PC-3 (cell line): ENCODE data around the gene PLIN5.

Experiments used
- EZH2phosphoT487 ChIP-seq: fragments of 300-600 bp; sonication (generic); IDR thresholded peaks from 2 replicates; pipeline ENCODE4 v1.6.1; 2018; ENCODE audit warnings: mild to moderate bottlenecking, antibody characterized with exemption, low read length, borderline replicate concordance
- TF ChIP-seq, protein P1 (sequence below): fragments of 300-600 bp; sonication (generic); conservative IDR thresholded peaks from 2 replicates; pipeline ENCODE4 v1.5.1; 2017; ENCODE audit warnings: antibody characterized with exemption, low read depth, mild to moderate bottlenecking, low read length

GRCh38 chr19:4579389-4579788, 44.4 kb upstream of the PLIN5 start:
- TF ChIP-seq, protein P1, sequence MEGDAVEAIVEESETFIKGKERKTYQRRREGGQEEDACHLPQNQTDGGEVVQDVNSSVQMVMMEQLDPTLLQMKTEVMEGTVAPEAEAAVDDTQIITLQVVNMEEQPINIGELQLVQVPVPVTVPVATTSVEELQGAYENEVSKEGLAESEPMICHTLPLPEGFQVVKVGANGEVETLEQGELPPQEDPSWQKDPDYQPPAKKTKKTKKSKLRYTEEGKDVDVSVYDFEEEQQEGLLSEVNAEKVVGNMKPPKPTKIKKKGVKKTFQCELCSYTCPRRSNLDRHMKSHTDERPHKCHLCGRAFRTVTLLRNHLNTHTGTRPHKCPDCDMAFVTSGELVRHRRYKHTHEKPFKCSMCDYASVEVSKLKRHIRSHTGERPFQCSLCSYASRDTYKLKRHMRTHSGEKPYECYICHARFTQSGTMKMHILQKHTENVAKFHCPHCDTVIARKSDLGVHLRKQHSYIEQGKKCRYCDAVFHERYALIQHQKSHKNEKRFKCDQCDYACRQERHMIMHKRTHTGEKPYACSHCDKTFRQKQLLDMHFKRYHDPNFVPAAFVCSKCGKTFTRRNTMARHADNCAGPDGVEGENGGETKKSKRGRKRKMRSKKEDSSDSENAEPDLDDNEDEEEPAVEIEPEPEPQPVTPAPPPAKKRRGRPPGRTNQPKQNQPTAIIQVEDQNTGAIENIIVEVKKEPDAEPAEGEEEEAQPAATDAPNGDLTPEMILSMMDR, result no peak
- no peak for TF ChIP-seq EZH2phosphoT487
